Measurements from ENCODE around the gene RABL2A.
"Not testable (repeated sequence)": the region's sequence is repeated elsewhere in the genome, so short reads cannot be mapped to it uniquely, and the experiment has no call there.

RABL2A gene

GRCh38 chr2:113621002-113621401 lies 6.1 kb upstream of the RABL2A start:
- not testable (repeated sequence) for DNase-seq

GRCh38 chr2:113625906-113626305 lies 1.2 kb upstream of the RABL2A start:
- DNase-seq: not testable (repeated sequence)

GRCh38 chr2:113632849-113633345 lies 5.8 kb downstream of the RABL2A start:
- not testable (repeated sequence) for DNase-seq

- DNase-seq: not testable (repeated sequence)
Measured at GRCh38 chr2:113635358-113635757, 8.3 kb downstream of the RABL2A start.

GRCh38 chr2:113636226-113636625 lies 9.2 kb downstream of the RABL2A start:
- not testable (repeated sequence) for DNase-seq

- DNase-seq: not testable (repeated sequence)
Measured at GRCh38 chr2:113638084-113638483, 11.0 kb downstream of the RABL2A start.

- not testable (repeated sequence) for DNase-seq
Measured at GRCh38 chr2:113646217-113646616, 19.2 kb downstream of the RABL2A start.

- not testable (repeated sequence) for DNase-seq
Measured at GRCh38 chr2:113650834-113651815, 24.1 kb downstream of the RABL2A start.

- DNase-seq: not testable (repeated sequence)
Measured at GRCh38 chr2:113652599-113652998, 25.5 kb downstream of the RABL2A start.

GRCh38 chr2:113656031-113656624 lies 29.1 kb downstream of the RABL2A start:
- DNase-seq: not testable (repeated sequence)

GRCh38 chr2:113657735-113658134 lies 30.7 kb downstream of the RABL2A start:
- DNase-seq: not testable (repeated sequence)

GRCh38 chr2:113663285-113664060 lies 36.4 kb downstream of the RABL2A start:
- DNase-seq: not testable (repeated sequence)

- DNase-seq: not testable (repeated sequence)
Measured at GRCh38 chr2:113664761-113665533, 37.9 kb downstream of the RABL2A start.

- not testable (repeated sequence) for DNase-seq
Measured at GRCh38 chr2:113669013-113669412, 41.9 kb downstream of the RABL2A start.

GRCh38 chr2:113672326-113672932 lies 45.4 kb downstream of the RABL2A start:
- no peak for DNase-seq

GRCh38 chr2:113675875-113676274 lies 48.8 kb downstream of the RABL2A start:
- no peak for DNase-seq

- no peak for DNase-seq
Measured at GRCh38 chr2:113676623-113677266, 49.7 kb downstream of the RABL2A start.

- DNase-seq: no peak
Measured at GRCh38 chr2:113677330-113677729, 50.3 kb downstream of the RABL2A start.

GRCh38 chr2:113679457-113679856 lies 52.4 kb downstream of the RABL2A start:
- DNase-seq: no peak

- DNase-seq: no peak
Measured at GRCh38 chr2:113685471-113685870, 58.4 kb downstream of the RABL2A start.

GRCh38 chr2:113686537-113686936 lies 59.5 kb downstream of the RABL2A start:
- DNase-seq: no peak
